T-helper 9 cell (primary cell): ENCODE data around the gene GSG1L.

Experiments used
- DNase-seq: peaks from one replicate; pipeline ENCODE4 v3.0.0-alpha.2; 2020

Gene GSG1L

DNA sequence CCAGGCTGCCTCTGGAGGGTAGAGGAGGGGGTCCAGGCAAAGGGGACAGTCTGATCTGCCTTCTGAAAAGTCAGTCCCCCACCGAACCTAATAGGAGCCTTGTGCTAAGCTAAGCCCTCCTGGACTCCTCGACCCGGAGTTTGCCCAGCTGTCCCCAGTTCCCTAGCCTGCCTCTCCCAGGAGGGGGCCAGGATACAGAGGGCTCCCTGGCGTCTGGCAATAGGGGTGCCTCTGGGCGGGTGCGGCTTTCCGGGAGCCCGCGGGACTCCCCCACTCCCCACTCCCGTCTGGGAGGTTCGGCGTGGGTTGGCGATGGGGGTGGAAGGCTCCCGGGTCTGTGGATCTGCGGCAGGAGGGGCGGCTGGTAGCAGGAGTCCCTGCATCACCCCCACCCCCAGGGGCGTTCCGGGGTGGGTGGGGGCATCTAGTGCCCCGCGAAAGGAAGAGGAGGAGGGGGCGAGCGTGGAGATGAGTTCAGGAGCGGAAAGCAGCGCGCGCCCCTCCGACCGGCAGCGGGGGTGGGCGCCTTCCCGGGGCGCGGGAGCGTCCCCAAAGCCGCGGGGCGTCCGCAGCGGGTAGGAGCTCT, 1.2 kb downstream of the GSG1L start:
- no peak for DNase-seq

DNA sequence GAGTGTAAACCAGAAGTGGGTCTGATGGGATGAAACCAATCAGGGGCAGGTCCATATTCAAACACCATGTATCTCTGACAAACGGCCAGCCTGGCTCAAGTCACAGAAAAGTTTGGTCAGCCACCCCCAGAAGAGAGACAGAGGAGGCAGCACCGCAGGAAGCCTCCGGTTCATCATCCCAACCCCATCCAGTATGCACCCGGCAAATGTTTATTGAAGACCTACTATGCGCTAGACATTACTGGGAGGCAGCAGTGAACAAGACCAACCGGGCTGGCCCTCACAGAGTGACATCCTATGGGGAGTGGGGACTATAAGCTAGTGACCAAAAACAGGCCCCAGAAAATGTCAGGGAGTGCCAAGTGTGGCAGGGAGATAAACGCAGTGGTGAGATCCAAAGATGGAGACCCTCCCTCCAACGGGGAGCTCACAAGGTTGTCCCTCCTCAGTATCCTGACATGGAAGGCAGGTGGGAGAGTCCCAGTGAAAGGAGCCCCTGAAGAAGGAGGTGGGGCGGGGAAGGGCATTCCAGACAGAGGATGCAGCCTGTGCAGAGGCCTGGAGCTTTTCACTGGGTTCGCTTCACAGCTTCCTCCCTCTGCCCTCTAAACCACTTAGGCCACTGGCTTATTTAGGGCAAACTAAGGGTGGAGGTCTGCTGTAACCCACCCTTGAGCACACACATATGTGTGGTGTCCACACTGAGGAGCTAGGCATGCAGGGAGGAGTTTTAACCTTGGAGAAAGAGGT, 2.0 kb downstream of the GSG1L start:
- no peak for DNase-seq

DNA sequence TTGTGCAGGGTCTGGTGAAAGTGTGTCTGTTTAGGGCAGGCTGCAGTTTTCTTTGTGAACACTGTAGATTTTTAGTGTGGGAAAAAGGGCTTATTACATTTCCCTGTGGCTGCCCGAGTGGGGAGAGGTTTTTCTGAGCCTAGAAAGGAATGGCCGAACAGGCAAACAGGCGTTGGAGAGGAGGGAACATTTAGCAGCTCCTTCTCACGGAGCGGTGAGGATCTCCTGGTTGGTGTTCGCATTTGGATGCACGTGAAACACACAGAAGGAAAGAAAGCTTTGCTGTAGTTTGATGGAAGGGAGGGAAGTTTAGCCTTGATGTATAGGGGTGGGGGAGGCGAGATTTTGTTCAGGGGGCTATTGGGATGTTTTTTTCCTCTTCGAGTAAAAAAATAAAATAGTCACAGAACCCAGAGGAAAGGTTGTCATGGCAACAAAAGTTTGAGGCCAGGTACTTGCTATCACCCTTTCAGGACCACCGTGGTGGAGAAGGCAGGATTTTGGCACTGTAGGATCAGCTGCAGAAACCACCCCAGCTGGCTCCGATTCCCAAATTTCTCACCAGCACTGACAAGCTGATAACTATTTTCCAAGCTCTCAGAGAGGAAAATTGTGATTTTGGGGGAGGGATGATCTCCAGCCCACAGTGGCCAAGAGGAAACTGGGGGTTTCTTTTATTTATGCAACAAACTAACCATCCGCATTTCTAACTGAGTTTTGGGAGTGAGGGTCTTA, 3.5 kb downstream of the GSG1L start:
- no peak for DNase-seq

DNA sequence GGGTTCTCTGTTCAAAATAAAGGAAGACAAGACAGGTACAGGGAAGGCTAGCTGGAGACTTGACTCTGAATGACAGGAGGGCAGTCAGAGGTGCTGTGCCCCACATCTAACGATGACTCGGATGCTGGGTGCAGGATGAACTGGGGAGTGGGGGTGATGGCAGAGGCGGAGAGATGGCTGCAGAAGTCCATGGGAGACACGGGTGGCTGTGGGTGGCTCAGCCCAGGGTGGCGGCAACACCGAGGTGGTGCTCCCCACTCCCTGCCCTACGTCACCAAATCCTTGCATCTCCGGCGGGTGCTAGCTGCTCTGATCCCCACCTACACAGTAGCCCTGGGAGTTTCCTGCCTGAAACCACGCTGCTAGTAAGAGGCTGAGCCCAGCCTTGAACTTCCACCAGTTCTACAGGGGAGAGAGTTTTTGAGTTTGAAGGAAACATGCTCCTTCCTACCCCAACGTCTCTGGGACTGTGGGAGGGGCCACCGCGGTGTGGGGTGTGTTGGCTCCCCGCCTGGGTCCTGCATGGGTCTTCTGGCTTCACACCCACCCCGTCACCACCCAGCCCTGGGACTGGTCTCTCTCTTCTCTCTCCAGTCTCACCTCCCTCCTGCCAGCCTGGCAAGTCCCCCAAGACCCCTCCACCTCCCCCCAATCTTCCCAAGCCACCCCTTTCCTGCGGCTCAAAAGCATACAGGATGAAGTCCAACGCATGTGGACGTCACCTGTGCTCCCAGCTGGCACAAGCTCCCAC, 4.5 kb downstream of the GSG1L start:
- no peak for DNase-seq

DNA sequence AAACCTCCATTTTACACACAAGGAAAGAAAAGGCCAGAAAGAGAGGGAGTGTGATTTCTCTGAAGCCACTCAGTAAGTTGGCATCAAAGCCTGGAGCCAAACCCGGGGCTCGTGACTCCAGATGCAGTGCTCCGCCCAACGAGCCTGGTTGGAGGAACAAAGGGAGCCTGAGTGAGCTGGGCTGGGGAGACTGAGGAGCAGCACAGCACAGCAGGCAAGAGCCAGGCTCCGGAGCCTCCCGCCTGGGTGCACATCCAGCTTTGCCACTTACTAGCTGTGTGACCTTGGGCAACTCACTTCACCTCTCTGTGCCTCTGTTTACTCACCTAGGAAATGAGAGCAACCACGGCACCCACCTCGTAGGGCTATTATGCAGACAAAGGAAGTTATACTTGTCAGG, 5.6 kb downstream of the GSG1L start:
- no peak for DNase-seq

DNA sequence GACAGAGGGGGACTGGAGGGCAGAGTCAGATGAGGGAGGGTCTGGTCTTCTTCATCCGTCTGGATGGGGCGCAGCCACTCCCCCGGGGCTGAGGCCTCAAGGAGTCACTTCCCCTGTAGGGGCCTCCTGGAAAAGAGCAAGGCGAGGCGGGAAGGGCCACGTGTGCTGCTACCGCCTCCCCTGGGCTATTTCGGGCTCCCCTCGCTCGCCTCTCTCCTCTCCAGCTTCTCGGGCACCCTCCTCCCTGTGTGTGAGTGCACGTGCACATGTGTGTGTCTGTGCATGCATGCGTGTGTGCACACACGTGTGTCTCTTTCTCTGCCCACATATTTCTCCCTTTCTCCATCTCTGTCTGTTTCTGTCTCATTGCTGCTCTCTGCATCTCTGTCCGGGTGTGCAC, 10.1 kb downstream of the GSG1L start:
- no peak for DNase-seq

DNA sequence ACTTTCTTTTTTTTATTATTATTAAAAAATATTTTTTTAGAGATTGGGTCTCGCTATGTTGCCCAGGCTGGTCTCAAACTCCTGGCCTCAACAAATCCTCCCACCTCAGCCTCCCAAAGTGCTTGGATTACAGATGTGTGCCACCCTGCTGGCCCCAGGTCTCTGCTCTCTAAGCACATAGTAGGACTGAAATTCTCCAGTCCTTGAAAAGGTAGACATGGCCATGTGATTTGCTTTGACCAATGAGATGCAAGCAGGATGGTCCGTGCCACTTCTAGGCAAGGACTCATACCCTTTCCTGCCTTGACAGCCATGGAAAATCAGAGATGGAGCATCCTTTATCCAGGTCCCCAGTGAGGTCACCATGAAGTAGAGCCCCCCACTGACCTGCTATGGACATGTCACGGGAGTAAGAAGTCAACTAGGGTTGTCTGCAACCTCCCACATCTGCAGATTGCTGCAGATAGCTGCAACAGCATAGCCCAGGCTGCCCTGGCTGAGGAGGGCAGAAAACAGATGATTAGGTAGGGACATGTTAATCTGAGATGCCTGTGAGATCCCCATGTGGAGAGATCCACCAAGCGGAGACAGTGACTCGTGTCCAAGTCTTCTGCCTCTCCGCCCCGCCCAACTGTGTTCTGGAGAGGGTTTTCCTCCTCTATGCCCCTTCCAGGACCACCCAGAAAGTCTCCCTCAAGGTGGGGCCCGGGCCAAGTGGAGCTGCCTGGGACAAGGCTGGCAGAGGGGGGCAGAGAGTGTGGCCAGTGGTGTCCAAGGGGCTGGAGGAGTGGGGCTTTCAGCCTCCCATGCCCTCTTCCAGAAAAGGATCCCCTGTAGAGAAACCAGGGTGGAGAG, 11.0 kb downstream of the GSG1L start:
- DNase-seq = no peak

DNA sequence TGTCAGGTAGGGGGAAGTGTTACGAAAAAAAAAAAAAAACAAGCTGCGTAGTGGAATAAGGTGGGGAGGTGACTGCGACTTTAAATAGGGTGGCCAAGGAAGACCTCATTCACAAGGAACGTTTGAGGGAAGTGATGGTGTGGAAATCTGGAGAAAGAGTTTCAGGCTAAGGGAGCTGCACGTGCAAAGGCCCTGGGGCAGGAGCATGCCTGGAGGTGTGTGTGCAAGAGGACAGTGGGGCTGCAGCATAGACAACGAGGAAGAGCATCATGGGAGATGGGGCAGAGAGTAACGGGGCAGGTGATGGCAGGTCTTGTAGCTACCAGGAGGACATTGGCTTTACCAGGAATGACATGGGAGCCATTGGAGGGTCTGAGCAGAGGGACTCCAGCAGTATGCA, 12.0 kb downstream of the GSG1L start:
- DNase-seq = no peak

DNA sequence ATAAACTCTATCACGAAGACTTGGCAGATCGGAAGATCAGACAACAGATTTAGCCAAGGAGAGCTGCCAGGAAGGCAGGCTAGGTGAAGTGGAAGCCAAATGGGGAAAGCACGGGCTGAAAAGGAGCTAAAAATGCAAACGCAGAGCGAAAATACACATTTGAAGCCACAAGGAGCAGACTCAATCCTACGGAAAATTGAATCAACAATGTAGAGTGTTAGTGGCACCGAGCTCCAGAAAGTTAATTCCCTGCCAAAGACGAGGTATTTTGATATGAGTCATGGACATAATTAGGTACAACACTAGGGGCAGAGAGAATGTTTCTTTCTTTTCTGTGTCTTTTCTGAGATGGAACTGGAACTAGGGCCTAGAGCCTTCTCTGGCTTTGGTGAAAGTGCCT, 20.7 kb downstream of the GSG1L start:
- no peak for DNase-seq

DNA sequence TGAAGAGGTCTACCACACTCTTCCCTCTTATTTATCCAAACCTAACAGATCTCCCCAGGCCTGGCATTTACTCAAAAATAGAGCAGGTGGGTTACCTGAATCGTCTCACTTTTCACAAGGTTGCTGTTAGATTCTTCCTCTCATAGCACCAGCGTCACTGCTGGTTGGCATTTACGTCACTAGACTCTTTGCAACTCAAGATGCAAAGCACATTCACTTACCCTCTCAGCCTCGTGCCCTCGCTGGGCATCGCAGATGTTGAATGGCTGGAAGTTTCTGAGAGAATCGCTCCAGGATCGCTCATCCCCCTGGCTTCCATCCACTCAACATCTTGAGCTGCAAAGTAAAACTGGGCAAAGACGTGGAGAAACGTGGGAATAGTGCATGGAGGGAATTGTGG, 21.9 kb downstream of the GSG1L start:
- no peak for DNase-seq

DNA sequence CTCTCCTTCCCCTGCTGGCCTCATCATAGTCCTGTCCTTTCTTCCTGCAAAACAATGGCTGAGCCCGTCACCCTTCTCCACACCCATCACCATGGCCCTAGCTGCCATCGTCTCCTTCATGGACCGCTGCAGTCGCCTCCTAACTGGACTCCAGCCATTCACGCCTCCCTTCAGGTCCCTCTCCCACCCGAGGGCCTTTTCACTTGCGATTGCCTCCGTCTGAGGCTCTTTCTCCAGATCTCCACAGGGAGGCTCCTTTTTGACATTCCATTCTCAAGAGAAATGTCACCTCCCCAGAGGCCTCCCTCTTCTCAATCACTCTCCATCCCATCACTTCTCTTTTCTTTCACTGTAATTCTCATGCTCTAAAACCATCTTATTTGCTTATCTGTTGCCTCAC, 23.5 kb downstream of the GSG1L start:
- DNase-seq = no peak

DNA sequence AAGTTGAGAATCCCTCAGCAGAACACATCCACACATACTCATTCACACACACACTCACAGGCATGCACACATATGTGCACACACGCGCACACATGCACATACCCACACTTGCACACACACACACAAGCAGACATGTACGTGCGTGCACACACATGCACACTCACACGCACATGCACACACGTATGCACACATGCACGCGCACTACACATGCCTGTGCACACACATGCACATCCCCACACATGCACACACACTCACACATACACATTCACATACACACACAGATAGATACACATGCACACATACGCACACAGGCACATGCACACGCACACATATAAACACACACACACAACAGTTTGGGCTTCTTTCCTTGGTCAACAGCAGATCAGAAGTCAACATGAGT, 24.0 kb downstream of the GSG1L start:
- no peak for DNase-seq

DNA sequence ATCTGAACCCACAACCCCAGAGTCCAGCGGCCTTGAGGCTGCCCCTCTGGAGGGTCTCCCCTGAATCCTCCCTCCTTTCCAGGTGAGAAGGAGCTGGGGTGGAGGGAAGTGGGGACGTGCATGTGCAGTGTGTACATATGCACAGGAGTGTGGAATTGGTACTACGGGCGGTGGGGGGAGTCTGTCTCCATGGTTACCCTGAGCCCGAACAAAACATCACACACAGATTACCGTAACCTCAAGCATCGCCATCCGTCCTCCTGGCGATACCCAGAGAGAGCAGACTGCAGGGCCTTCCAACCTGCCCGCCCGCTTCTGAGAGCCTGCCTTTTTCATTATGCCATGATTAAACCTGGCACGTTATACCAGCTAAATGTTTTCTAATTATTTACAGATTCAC, 25.1 kb downstream of the GSG1L start:
- no peak for DNase-seq

DNA sequence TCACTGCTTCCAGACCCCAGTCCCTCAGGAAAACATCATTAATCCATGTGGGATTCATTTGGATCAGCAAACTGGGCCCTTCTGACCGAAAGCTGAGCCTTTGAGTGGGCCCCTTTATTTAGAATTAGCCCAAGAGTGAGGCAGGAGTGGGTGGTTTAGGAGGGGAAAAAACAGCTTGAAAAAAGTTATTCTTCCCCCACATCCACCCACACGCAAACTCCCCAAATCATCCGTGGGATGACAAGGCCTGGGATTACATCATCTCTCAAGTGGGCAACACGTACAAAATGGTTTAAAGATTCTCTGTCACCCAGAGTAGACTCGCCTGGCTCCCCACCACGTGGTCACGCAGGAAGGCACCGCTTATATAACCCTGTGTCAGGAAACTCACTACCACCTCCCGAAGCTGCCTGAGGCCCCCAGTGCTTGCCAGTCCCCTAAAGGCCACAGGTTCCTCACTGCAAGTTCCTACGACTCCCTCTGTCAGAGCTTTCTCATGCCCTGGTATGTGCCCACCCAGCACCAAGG, 27.6 kb downstream of the GSG1L start:
- DNase-seq = no peak

DNA sequence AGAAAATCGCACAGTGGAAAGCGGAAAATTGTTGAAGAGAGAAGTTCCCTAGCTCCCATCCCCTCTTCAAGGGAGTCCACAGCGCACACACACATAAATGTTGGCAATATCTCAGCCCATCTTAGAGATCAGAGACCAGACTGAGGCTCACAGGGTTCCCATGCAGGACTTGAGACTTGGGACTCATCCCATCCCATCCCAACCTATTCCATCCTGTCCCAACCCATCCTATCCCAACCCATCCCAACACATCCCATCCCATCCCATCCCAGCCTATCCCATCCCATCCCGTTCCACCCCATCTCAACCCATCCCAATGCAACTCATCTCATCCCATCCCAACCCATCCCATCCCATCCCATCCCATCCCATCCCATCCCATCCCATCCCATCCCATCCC, 29.6 kb downstream of the GSG1L start:
- DNase-seq = no peak

DNA sequence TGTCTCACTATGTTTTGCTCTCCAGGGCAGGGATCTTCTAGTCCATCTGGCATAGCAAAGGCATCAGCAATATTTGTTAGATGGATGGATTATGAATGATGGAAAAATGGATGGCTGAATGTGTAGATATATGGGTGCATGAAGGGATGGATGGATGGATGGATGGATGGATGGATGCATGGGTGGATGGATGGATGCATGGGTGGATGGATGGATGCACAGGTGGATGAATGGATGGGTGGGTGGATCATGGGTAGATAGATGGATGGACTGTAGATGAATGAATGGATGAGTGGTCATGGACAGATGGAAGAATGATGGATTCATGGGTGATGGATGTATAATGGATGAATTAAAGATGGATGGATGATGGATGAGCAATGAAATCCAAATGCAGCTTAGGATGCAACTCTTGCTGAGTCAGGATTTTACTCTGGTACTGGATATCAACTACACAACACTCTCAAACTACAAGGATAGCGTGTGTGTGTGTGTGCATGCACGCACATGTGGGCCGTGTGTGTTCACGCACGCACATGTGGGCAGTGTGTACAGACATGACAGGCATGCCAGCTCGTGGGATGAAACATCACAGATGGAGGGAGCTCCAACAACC, 34.0 kb downstream of the GSG1L start:
- no peak for DNase-seq

DNA sequence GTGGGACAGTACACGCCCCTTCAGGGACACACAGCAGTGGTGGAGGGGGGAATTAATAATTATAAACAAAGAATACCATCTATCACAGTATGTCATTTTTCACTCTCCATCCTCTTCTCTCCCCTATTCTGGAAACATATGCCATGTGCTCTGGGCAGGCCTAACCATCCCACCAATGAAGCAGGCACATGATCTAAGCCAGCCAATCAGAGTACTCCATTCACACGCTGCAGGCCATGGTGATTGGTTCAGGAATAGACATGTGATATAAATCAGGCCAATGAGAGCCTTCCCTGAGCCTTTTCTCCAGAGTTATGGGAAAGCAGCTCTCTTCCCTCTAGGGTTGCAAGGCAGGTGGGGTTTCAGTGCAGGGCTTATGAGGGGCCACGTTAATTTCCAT, 36.5 kb downstream of the GSG1L start:
- no peak for DNase-seq

DNA sequence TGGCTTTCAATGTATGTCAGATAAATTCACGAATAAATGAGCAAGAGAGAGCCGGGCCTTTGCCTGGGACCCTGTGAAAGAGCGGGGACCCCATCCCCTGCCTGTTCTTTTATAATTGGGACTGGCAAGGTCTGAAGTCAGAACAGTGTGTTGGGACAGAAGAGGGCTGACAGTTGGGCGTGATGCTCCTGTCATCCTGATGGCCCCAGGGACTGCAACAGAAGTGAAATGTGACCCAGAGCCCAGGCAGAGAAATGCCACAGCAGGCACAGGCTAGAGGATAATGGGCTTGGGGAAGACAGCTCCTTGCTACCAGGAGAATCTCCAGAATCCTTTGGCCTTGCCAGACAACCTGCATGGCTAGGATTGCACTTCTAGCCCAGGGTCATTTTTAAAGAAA, 37.9 kb downstream of the GSG1L start:
- no peak for DNase-seq

DNA sequence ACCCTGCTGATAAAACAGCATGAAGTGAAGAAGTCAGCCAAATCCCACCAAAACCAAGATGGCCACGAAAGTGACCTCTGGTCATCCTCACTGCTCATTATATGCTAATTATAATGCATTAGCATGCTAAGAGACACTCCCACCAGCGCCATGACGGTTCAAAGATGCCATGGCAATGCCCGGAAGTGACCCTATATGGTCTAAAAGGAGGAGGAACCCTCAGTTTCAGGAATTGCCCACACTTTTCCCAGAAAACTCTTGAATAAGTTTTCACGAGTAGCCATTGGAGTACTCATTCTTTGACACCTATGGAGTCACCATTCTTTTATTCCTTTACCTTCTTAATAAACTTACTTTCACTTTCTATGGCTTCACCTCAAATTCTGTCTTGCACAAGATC, 44.3 kb downstream of the GSG1L start:
- DNase-seq = no peak

DNA sequence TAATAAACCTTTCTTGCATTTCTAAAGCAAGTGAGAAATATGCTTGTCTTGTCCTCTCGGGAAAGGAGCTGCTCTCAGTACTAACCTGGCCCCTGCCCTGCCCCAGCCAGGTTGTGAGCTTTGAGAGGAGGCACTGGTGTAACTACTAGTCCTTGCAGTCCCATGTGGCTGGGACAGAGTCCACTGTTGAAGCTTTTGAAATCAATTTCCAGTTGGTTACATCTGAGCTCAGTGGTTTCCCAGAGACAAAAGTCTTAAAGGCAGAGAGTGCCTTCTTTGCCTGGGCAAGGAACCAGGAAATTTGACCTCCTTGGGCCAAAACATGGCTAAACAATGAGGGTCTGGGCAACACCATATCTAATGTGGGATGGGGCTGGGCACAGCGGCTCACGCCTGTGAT, 48.7 kb downstream of the GSG1L start:
- DNase-seq = no peak

DNA sequence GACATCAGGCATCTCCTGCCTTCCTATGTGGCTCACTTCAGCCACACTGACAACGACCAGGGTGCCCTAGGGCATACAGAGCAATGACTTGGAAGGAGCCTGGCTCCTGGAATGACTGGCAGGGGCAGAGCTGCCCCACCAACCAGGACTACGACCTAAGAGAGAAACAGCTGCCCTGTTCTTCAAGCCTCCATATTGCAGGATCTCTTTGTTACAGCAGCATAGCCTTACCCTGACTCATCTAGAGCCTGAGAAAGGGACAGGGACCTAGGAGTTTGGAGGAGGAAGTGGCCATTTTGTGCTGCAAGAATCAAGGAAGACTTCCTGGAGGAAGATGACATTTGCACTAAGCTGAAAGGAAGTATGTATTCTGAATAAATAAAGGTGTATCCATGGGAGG, 49.6 kb downstream of the GSG1L start:
- no peak for DNase-seq

DNA sequence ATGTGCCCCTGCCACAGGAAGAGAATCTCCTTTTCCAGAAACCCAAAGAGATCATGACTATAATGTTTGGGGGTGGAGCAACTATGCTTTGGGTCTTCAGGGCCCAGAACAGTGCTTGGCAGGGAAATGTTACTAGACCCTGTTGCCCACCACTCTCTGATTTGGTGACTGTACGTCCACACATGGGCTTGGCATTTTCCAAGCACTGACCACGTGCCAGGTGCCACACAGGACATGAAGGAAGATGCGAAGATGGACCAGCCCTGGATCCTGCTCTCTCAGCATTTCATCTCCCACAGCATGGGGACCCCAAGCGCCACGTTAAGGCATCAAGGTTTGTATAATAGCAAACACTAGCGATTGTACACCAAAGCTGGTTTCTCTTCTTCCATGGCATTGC, 50.1 kb downstream of the GSG1L start:
- no peak for DNase-seq
